Central memory CD8-positive, alpha-beta T cell (primary cell): ENCODE results near the gene PRKCE.

Experiments used
- ATAC-seq: fragments of 150-1000 bp; cut with Tn5 transposase; replicated peaks from 2 replicates; pipeline ENCODE4 v1.10.0; 2022; ENCODE audit warnings: mild to moderate bottlenecking, moderate FRiP score, moderate number of reproducible peaks; ENCODE audit not compliant: poor library complexity, severe bottlenecking; ENCODE audit errors: extremely low read depth
- DNase-seq, 2 donors: peaks; one replicate each; pipeline ENCODE4 v3.0.0; 2021; ENCODE audit warnings: low spot score in 2 of 2
- H3K27ac Mint-ChIP-seq: one replicate; pipeline ENCODE4 v1.8.0; 2022; ENCODE audit warnings: low read depth, mild to moderate bottlenecking, moderate library complexity, mixed read lengths
- H3K27me3 Mint-ChIP-seq: one replicate; pipeline ENCODE4 v1.8.0; 2022; ENCODE audit warnings: mixed read lengths
- H3K36me3 Mint-ChIP-seq: one replicate; pipeline ENCODE4 v1.8.0; 2022; ENCODE audit warnings: mild to moderate bottlenecking, moderate library complexity, mixed read lengths; ENCODE audit not compliant: insufficient read depth
- H3K4me1 Mint-ChIP-seq: one replicate; pipeline ENCODE4 v1.8.0; 2022; ENCODE audit warnings: mixed read lengths
- H3K4me3 Mint-ChIP-seq: one replicate; pipeline ENCODE4 v1.8.0; 2022; ENCODE audit warnings: mild to moderate bottlenecking, moderate library complexity, mixed read lengths
- H3K9me3 Mint-ChIP-seq: one replicate; pipeline ENCODE4 v1.8.0; 2022; ENCODE audit warnings: mixed read lengths

Gene PRKCE

DNA sequence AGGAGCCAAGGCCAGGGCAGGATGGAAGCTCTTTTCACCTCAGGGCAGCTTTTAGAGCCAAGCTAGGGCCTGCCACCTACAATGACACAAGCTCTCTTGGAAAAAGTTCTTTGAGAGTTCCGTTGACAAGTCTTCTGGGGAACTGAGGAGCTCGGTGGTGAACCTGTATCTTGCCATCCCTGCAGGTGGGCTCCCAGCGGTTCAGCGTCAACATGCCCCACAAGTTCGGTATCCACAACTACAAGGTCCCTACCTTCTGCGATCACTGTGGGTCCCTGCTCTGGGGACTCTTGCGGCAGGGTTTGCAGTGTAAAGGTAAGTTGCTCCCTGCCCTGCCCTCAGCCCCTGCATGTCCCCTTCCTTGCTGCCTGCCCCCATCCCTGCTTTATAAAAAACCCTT lies 332.9 kb downstream of the PRKCE start:
- peaks cover 3% of the 10 kb centered on the region for H3K36me3 Mint-ChIP-seq
- ATAC-seq (no peak), DNase-seq (no peak)
- no peaks in the 10 kb centered on the region for H3K27me3 Mint-ChIP-seq
- peaks cover 11% of the 10 kb centered on the region for H3K4me1 Mint-ChIP-seq
- H3K27ac Mint-ChIP-seq, result no peak overlapping the region
- no peak overlapping the region for H3K4me3 Mint-ChIP-seq
- H3K9me3 Mint-ChIP-seq, result no peaks in the 10 kb centered on the region

DNA sequence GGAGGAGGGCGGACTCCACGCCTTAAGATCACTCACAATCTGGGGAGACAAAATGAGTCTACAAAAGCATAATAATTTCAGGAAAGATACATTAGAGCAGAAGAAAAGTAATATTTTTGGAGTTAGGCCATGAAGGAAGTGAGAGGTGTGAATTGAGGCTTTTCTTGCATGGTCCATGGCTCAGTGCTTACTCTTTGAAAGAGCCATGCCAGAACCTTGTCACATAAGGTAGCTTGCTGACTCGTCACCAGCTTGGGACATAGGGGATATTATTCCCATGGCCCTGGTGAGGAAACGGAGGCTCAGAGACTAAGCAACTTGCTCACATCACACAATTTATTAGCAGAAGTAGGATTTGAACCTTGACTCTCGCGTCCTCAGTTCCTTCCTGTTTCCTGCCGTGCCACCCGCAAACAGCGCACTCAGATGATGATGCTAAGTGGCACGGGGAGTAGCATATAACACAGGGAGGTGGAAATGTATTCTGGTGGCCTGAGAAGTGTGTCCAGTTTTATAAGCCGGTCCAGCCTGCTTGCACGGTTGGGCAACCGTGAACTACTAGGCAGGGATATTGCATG lies 333.5 kb downstream of the PRKCE start:
- DNase-seq, result peak in 1 of 2 donors; percentile 1
- H3K27me3 Mint-ChIP-seq, result no peaks in the 10 kb centered on the region
- peaks cover 11% of the 10 kb centered on the region for H3K4me1 Mint-ChIP-seq
- no peaks in the 10 kb centered on the region for H3K9me3 Mint-ChIP-seq
- H3K27ac Mint-ChIP-seq, result no peak overlapping the region
- no peak overlapping the region for H3K4me3 Mint-ChIP-seq
- peaks cover 3% of the 10 kb centered on the region for H3K36me3 Mint-ChIP-seq
- no peak for ATAC-seq

DNA sequence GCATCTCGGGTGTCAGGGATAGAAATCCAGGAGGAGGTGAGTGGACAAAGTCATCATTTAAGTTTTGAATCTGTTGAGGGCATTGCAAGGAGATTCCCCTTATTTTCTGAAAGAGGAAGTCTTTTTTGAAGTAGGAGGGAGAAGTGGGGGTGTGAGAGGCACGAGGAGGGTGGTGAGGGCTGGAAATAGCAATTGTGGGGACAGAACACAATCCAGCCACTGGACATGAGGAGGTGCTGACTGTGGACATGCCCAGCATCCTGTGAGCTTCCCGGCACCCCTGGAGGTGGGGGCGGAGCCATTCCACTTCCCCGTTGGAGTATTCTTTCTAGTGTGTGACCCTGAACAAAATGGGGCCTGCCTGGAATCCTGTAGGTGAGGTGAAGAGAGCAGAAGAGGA lies 335.0 kb downstream of the PRKCE start:
- Mint-ChIP-seq H3K27me3 (no peaks in the 10 kb centered on the region), H3K27ac (no peak overlapping the region), H3K36me3 (peaks cover 5% of the 10 kb centered on the region), H3K4me3 (no peak overlapping the region), H3K4me1 (peaks cover 11% of the 10 kb centered on the region), H3K9me3 (no peaks in the 10 kb centered on the region)
- ATAC-seq, result no peak
- peak in 1 of 2 donors; percentile 6 for DNase-seq

GRCh38 chr2:45987856-45988255 lies 336.4 kb downstream of the PRKCE start:
- H3K27me3 Mint-ChIP-seq, result no peaks in the 10 kb centered on the region
- H3K9me3 Mint-ChIP-seq, result no peaks in the 10 kb centered on the region
- peaks cover 11% of the 10 kb centered on the region for H3K4me1 Mint-ChIP-seq
- H3K27ac Mint-ChIP-seq, result no peak overlapping the region
- peaks cover 5% of the 10 kb centered on the region for H3K36me3 Mint-ChIP-seq
- DNase-seq, result peak in 1 of 2 donors; percentile 0
- no peak overlapping the region for H3K4me3 Mint-ChIP-seq
- no peak for ATAC-seq

GRCh38 chr2:45988879-45989278 lies 337.4 kb downstream of the PRKCE start:
- H3K27ac Mint-ChIP-seq, result no peak overlapping the region
- DNase-seq (peak in 1 of 2 donors; percentile 4), ATAC-seq (no peak)
- no peak overlapping the region for H3K4me3 Mint-ChIP-seq
- peaks cover 17% of the 10 kb centered on the region for H3K4me1 Mint-ChIP-seq
- H3K36me3 Mint-ChIP-seq, result peaks cover 5% of the 10 kb centered on the region
- H3K9me3 Mint-ChIP-seq, result no peaks in the 10 kb centered on the region
- H3K27me3 Mint-ChIP-seq, result no peaks in the 10 kb centered on the region

GRCh38 chr2:45990131-45990530 lies 338.7 kb downstream of the PRKCE start:
- ATAC-seq (no peak), DNase-seq (peak in 1 of 2 donors; percentile 6)
- H3K27me3 Mint-ChIP-seq, result no peaks in the 10 kb centered on the region
- peaks cover 6% of the 10 kb centered on the region for H3K36me3 Mint-ChIP-seq
- H3K4me3 Mint-ChIP-seq, result no peak overlapping the region
- no peaks in the 10 kb centered on the region for H3K9me3 Mint-ChIP-seq
- H3K4me1 Mint-ChIP-seq, result peaks cover 12% of the 10 kb centered on the region
- no peak overlapping the region for H3K27ac Mint-ChIP-seq

- H3K27me3 Mint-ChIP-seq, result no peaks in the 10 kb centered on the region
- ATAC-seq, result no peak
Measured at GRCh38 chr2:45992021-45992740, 340.7 kb downstream of the PRKCE start.

DNA sequence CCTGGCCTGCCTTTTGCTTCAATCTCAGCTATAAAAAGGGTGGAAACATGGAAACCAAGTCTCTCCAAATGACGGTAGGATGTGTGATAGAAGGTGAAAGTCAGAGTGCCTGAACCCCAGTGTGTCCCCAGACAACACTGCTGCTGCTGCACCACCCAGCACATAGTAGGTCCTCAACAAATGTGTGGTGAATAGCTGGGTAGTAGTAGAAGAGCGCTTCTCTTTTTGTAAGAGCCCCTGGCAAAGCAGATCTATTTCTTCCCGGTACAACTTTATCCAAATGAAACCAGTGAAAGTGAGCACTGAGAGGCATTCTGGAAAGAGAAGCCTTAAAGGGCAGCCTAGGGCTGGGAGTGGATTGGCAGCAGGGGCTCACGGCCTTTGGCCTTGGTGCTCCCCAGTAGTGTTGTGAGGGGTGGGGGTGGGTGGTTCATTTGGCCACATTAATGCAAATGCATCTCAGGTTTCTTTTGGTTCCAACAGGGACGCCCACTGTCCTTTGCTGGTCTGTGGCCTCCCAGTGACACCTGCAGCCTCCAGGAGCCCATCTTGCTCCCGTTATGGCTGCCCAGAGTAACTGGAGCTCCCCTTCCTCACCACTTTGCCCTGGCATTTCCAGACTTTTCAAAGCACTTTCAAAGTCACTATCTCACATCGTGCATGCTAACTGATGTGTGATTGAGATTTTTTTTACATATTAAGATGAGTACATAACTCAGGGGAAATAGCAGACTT lies 341.4 kb downstream of the PRKCE start:
- DNase-seq, result peak in 1 of 2 donors; percentile 5
- Mint-ChIP-seq H3K4me3 (no peak overlapping the region), H3K27ac (no peak overlapping the region), H3K36me3 (peaks cover 6% of the 10 kb centered on the region), H3K27me3 (no peaks in the 10 kb centered on the region), H3K9me3 (no peaks in the 10 kb centered on the region), H3K4me1 (peaks cover 6% of the 10 kb centered on the region)
- no peak for ATAC-seq

More at GRCh38 chr2:45992021-45992740, 340.7 kb downstream of the PRKCE start:
- peaks cover 6% of the 10 kb centered on the region for H3K4me1 Mint-ChIP-seq
- no peaks in the 10 kb centered on the region for H3K9me3 Mint-ChIP-seq
- H3K36me3 Mint-ChIP-seq, result peaks cover 6% of the 10 kb centered on the region
- no peak overlapping the region for H3K4me3 Mint-ChIP-seq
- peak in 1 of 2 donors; percentile 3 for DNase-seq
- no peak overlapping the region for H3K27ac Mint-ChIP-seq

GRCh38 chr2:45993476-45993991 lies 342.1 kb downstream of the PRKCE start:
- H3K27me3 Mint-ChIP-seq, result no peaks in the 10 kb centered on the region
- H3K9me3 Mint-ChIP-seq, result no peaks in the 10 kb centered on the region
- DNase-seq, result peak; percentile 28
- no peak overlapping the region for H3K4me3 Mint-ChIP-seq
- H3K27ac Mint-ChIP-seq, result no peak overlapping the region
- peaks cover 6% of the 10 kb centered on the region for H3K4me1 Mint-ChIP-seq
- peak; percentile 46 for ATAC-seq
- H3K36me3 Mint-ChIP-seq, result peaks cover 6% of the 10 kb centered on the region

DNA sequence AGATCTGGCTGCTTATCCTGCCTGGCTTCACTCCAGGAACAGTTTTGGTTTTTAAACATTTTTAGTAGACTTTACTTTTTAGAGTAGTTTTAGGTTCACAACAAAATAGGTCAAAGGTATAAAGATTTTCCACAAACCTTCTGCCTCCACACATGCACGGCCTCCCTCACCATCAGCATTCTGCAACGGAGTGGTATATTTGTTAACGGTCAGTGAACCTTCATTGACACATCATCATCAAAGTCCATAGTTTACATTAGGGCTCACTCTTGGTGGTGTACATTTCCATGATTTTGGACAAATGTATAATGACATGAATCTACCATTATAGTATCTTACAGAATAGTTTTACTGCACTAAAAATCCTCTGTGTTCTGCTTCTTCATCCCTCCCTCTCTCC lies 342.6 kb downstream of the PRKCE start:
- Mint-ChIP-seq H3K4me3 (no peak overlapping the region), H3K4me1 (peaks cover 6% of the 10 kb centered on the region), H3K9me3 (no peaks in the 10 kb centered on the region), H3K27ac (no peak overlapping the region), H3K27me3 (no peaks in the 10 kb centered on the region), H3K36me3 (peaks cover 6% of the 10 kb centered on the region)
- DNase-seq (no peak), ATAC-seq (no peak)

DNA sequence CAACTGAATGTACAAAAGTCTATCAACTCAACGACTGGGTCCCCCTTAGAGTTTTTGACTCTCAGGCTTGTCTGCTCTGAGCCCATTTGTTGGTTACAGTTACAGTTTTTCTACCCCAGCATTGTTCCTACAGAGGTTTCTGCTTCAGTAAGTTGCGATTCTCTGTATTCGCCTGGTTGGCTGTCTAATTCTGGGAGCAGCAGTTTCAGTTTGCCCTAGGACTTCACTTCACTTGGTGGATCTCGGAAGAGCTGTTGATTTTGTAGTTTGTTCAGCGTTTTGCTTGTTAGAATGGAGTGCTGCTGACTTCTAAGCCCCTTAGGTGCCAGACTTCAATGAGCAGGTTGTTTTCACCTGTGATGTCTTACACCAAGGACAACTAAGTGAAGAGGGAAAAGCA lies 349.2 kb downstream of the PRKCE start:
- DNase-seq (no peak), ATAC-seq (no peak)
- Mint-ChIP-seq H3K9me3 (no peaks in the 10 kb centered on the region), H3K27ac (no peak overlapping the region), H3K4me1 (no peaks in the 10 kb centered on the region), H3K4me3 (no peak overlapping the region), H3K36me3 (peaks cover 14% of the 10 kb centered on the region), H3K27me3 (no peaks in the 10 kb centered on the region)

DNA sequence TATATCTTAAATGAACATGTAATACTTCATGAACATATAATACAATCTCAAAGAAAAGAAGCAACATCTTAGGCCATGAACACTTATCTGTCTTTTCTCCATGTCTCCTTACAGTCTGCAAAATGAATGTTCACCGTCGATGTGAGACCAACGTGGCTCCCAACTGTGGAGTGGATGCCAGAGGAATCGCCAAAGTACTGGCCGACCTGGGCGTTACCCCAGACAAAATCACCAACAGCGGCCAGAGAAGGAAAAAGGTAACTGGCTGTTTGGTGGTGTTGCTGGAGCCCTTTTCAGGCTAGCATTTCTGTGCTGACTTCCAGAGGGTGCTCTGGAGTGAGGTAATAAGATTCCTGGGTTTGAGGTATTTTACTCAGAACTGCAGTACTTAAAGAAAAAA lies 349.8 kb downstream of the PRKCE start:
- no peak overlapping the region for H3K4me3 Mint-ChIP-seq
- no peak for ATAC-seq
- H3K4me1 Mint-ChIP-seq, result no peaks in the 10 kb centered on the region
- H3K27me3 Mint-ChIP-seq, result no peaks in the 10 kb centered on the region
- H3K9me3 Mint-ChIP-seq, result no peaks in the 10 kb centered on the region
- H3K27ac Mint-ChIP-seq, result no peak overlapping the region
- peaks cover 14% of the 10 kb centered on the region for H3K36me3 Mint-ChIP-seq
- DNase-seq, result no peak
